ENCODE data around the gene SYPL1.

The SYPL1 gene

GRCh38 chr7:106054971-106055532, 57.1 kb downstream of the SYPL1 start:
- Histone ChIP-seq H3K4me3 (ENCODE audit: low read length) (peak overlapping the region; percentile 64), H3K4me1 (ENCODE audit: control insufficient read depth, low read length) (peaks cover 96% of the 10 kb centered on the region), H3K9me2 (replicated peaks; ENCODE audit: control insufficient read depth, low read length) (no peaks in the 10 kb centered on the region), H3K36me3 (ENCODE audit: control insufficient read depth, low read length) (peaks cover 15% of the 10 kb centered on the region), H3K9me3 (ENCODE audit: control insufficient read depth, insufficient read depth, low read length) (peaks cover 9% of the 10 kb centered on the region; the same call in 1 of the 2 replicates), H3K27ac (ENCODE audit: low read depth, low read length) (peak overlapping the region; percentile 75), H3F3A (ENCODE audit: control insufficient read depth, insufficient read depth) (peaks cover 43% of the 10 kb centered on the region), H3K79me2 (ENCODE audit: control insufficient read depth, low read length) (peaks cover 17% of the 10 kb centered on the region), H4K20me1 (ENCODE audit: control insufficient read depth, insufficient read depth, low read depth, low read length) (no peaks in the 10 kb centered on the region), H3K27me3 (ENCODE audit: control insufficient read depth, low read length) (no peaks in the 10 kb centered on the region), H3K4me2 (ENCODE audit: low read length) (peak overlapping the region; percentile 73)
- TF ChIP-seq CTCF (IDR thresholded peaks at IDR 0.05; ENCODE audit: low read depth, low read length, poor library complexity, severe bottlenecking) (no peak), EZH2phosphoT487 (IDR thresholded peaks at IDR 0.05; ENCODE audit: borderline replicate concordance, low read length) (no peak)

- H3K4me3 ChIP-seq (ENCODE audit: low read length): peak overlapping the region; percentile 64
- H3K4me1 ChIP-seq (ENCODE audit: control insufficient read depth, low read length): peaks cover 96% of the 10 kb centered on the region
- peaks cover 9% of the 10 kb centered on the region; the same call in 1 of the 2 replicates for H3K9me3 ChIP-seq (ENCODE audit: control insufficient read depth, insufficient read depth, low read length)
- H3K36me3 ChIP-seq (ENCODE audit: control insufficient read depth, low read length): peaks cover 15% of the 10 kb centered on the region
- H3K4me2 ChIP-seq (ENCODE audit: low read length): peak overlapping the region; percentile 73
- no peaks in the 10 kb centered on the region for H4K20me1 ChIP-seq (ENCODE audit: control insufficient read depth, insufficient read depth, low read depth, low read length)
- no peaks in the 10 kb centered on the region for H3K9me2 ChIP-seq (replicated peaks; ENCODE audit: control insufficient read depth, low read length)
- TF ChIP-seq EZH2phosphoT487 (IDR thresholded peaks at IDR 0.05; ENCODE audit: borderline replicate concordance, low read length) (no peak), CTCF (IDR thresholded peaks at IDR 0.05; ENCODE audit: low read depth, low read length, poor library complexity, severe bottlenecking) (no peak)
- H3K27ac ChIP-seq (ENCODE audit: low read depth, low read length): peak overlapping the region; percentile 75
- H3K27me3 ChIP-seq (ENCODE audit: control insufficient read depth, low read length): no peaks in the 10 kb centered on the region
- H3K79me2 ChIP-seq (ENCODE audit: control insufficient read depth, low read length): peaks cover 17% of the 10 kb centered on the region
- H3F3A ChIP-seq (ENCODE audit: control insufficient read depth, insufficient read depth): peaks cover 38% of the 10 kb centered on the region
These were observed 57.8 kb downstream of the SYPL1 start for GRCh38 chr7:106054156-106054910.

GRCh38 chr7:106053109-106053508, 59.0 kb downstream of the SYPL1 start:
- TF ChIP-seq CTCF (IDR thresholded peaks at IDR 0.05; ENCODE audit: low read depth, low read length, poor library complexity, severe bottlenecking) (no peak), EZH2phosphoT487 (IDR thresholded peaks at IDR 0.05; ENCODE audit: borderline replicate concordance, low read length) (no peak)
- Histone ChIP-seq H3K9me2 (replicated peaks; ENCODE audit: control insufficient read depth, low read length) (no peaks in the 10 kb centered on the region), H3K4me3 (ENCODE audit: low read length) (peak overlapping the region; percentile 53), H4K20me1 (ENCODE audit: control insufficient read depth, insufficient read depth, low read depth, low read length) (no peaks in the 10 kb centered on the region), H3F3A (ENCODE audit: control insufficient read depth, insufficient read depth) (peaks cover 28% of the 10 kb centered on the region), H3K9me3 (ENCODE audit: control insufficient read depth, insufficient read depth, low read length) (peaks cover 9% of the 10 kb centered on the region; the same call in 1 of the 2 replicates), H3K27me3 (ENCODE audit: control insufficient read depth, low read length) (no peaks in the 10 kb centered on the region), H3K4me2 (ENCODE audit: low read length) (peak overlapping the region; percentile 73), H3K36me3 (ENCODE audit: control insufficient read depth, low read length) (peaks cover 8% of the 10 kb centered on the region), H3K79me2 (ENCODE audit: control insufficient read depth, low read length) (peaks cover 17% of the 10 kb centered on the region), H3K27ac (ENCODE audit: low read depth, low read length) (peak overlapping the region; percentile 75), H3K4me1 (ENCODE audit: control insufficient read depth, low read length) (peaks cover 96% of the 10 kb centered on the region)

Measured in DOHH2 (cell line).